Endothelial cell of umbilical vein (primary cell): ENCODE measurements around the gene KCNA2. TPM values are rescaled to one million over a fixed set of nuclear protein-coding genes. Genes with fewer than 3 reads are reported as not detected.

ENCODE experiments used
- BruUV-seq: library from RNA; stranded (reverse); fragments of 400-500 nt; replicated peaks from 2 replicates; lab custom pipeline; 2021; lab: Mats Ljungman, UMichigan
- CTCF ChIA-PET: fragments of 300-600, 350-600 bp; sonication (Branson Sonifier 250); formaldehyde crosslinking; loops from one replicate; lab custom pipeline; 2021; ENCODE audit warnings: antibody characterized with exemption, inconsistent platforms; lab: Charles Lee
- POLR2A ChIA-PET: fragments of 300-600, 350-600 bp; sonication (Branson Sonifier 250); formaldehyde crosslinking; loops from one replicate; lab custom pipeline; 2021; ENCODE audit warnings: antibody characterized with exemption, inconsistent platforms; lab: Charles Lee
- DNase-seq: peaks from one replicate; pipeline ENCODE4 v3.0.0-alpha.2; 2011; ENCODE audit warnings: low read depth, low spot score
- FAIRE-seq: peaks from 2 replicates; lab custom pipeline; 2011; peaks lifted over from hg19 to GRCh38; lab: Jason Lieb, UNC
- H2AFZ ChIP-seq: 2 replicates; pipeline ENCODE4 v1.6.0; 2012; ENCODE audit warnings: low read depth, low read length, control low read depth, inconsistent platforms
- H3K27ac ChIP-seq: 2 replicates; pipeline ENCODE4 v1.5.1; 2011; ENCODE audit warnings: low read depth, mild to moderate bottlenecking, control low read depth, low read length, moderate library complexity; ENCODE audit not compliant: insufficient read depth
- H3K27me3 ChIP-seq, 2 experiments: 2 replicates each; pipeline versions ENCODE4 v1.6.0 to v1.6.1; 2011; ENCODE audit warnings: low read length in 2 of 2, mixed read lengths in 1 of 2; ENCODE audit not compliant: control insufficient read depth in 2 of 2, insufficient read depth in 2 of 2
- H3K36me3 ChIP-seq, 2 experiments: 2 replicates in 1 of 2; 3 replicates in 1 of 2; pipeline ENCODE4 v1.5.1; 2011; ENCODE audit warnings: low read length in 2 of 2, mild to moderate bottlenecking in 1 of 2, moderate library complexity in 1 of 2; ENCODE audit not compliant: control insufficient read depth in 2 of 2, insufficient read depth in 2 of 2; ENCODE audit errors: extremely low read depth in 1 of 2
- H3K4me1 ChIP-seq: 3 replicates; pipeline ENCODE4 v1.5.1; 2011; ENCODE audit warnings: mild to moderate bottlenecking, low read length; ENCODE audit not compliant: control insufficient read depth, insufficient read depth; ENCODE audit errors: extremely low read depth
- H3K4me2 ChIP-seq: 2 replicates; pipeline ENCODE4 v1.6.1; 2011; ENCODE audit warnings: low read length, control low read depth, mixed read lengths; ENCODE audit not compliant: insufficient read depth
- H3K4me3 ChIP-seq, 3 experiments: fragments of 200-600 bp in 1 of 3; sonication (generic), shearing (Covaris generic) in 1 of 3; replicated peaks in 1 of 3; 2 replicates each; pipeline ENCODE4 v1.5.1; 2011 to 2016; ENCODE audit warnings: control low read depth in 3 of 3, low read length in 3 of 3, mild to moderate bottlenecking in 2 of 3, inconsistent platforms in 1 of 3, low read depth in 1 of 3, moderate library complexity in 1 of 3; ENCODE audit not compliant: insufficient read depth in 1 of 3
- H3K79me2 ChIP-seq: 2 replicates; pipeline ENCODE4 v1.6.0; 2012; ENCODE audit warnings: low read length, inconsistent platforms; ENCODE audit not compliant: control insufficient read depth, insufficient read depth
- H3K9ac ChIP-seq: replicated peaks from 2 replicates; pipeline ENCODE3; 2011; ENCODE audit warnings: low read length, control low read depth; ENCODE audit not compliant: insufficient read depth; ENCODE audit errors: extremely low read depth
- H3K9me1 ChIP-seq: replicated peaks from 3 replicates; pipeline ENCODE4 v1.6.0; 2011; ENCODE audit warnings: mild to moderate bottlenecking, low read length; ENCODE audit not compliant: control insufficient read depth, insufficient read depth; ENCODE audit errors: extremely low read depth
- H3K9me3 ChIP-seq: replicated peaks from 2 replicates; pipeline ENCODE4 v1.5.1; 2012; ENCODE audit warnings: low read length, inconsistent platforms; ENCODE audit not compliant: control insufficient read depth, insufficient read depth
- H4K20me1 ChIP-seq: replicated peaks from 2 replicates; pipeline ENCODE3; 2011; ENCODE audit warnings: mild to moderate bottlenecking, low read length; ENCODE audit not compliant: control insufficient read depth, insufficient read depth; ENCODE audit errors: extremely low read depth
- EZH2 ChIP-seq: IDR thresholded peaks from 2 replicates; pipeline ENCODE4 v1.6.1; 2012; ENCODE audit warnings: borderline replicate concordance, low read depth, mild to moderate bottlenecking, moderate library complexity, low read length, inconsistent platforms; ENCODE audit not compliant: severe bottlenecking
- FOS ChIP-seq: IDR thresholded peaks from 2 replicates; pipeline ENCODE4 v1.6.1; 2011; ENCODE audit warnings: mild to moderate bottlenecking, low read length, moderate library complexity, borderline replicate concordance; ENCODE audit not compliant: insufficient read depth
- GATA2 ChIP-seq: IDR thresholded peaks from 2 replicates; pipeline ENCODE4 v1.7.0; 2011; ENCODE audit warnings: low read depth, mild to moderate bottlenecking, moderate library complexity, mixed read lengths, low read length; ENCODE audit not compliant: insufficient read length, insufficient read depth
- JUN ChIP-seq: IDR thresholded peaks from 2 replicates; pipeline ENCODE4 v1.6.1; 2011; ENCODE audit warnings: borderline replicate concordance, low read depth; ENCODE audit not compliant: insufficient read length, insufficient read depth
- MYC ChIP-seq: IDR thresholded peaks from one replicate; pipeline ENCODE4 v1.6.1; 2011; ENCODE audit warnings: mild to moderate bottlenecking, low read depth, low read length
- POLR2A ChIP-seq: IDR thresholded peaks from 2 replicates; pipeline ENCODE4 v1.6.1; 2012; ENCODE audit warnings: low read depth, mild to moderate bottlenecking, control low read depth, low read length
- POLR2AphosphoS5 ChIP-seq: IDR thresholded peaks from 2 replicates; pipeline ENCODE4 v1.6.1; 2012; ENCODE audit warnings: low read depth, mild to moderate bottlenecking, control low read depth, low read length, moderate library complexity; ENCODE audit not compliant: insufficient read depth
- dilution Hi-C: fragments of 300-500 bp; cut with MboI; formaldehyde crosslinking; loops from one replicate; pipeline ENCODE4 v1.15.0; 2019; ENCODE audit warnings: low sequenced_read_pairs; ENCODE audit not compliant: extremely low pct_ligation_motif_present
- intact Hi-C: fragments of 100-400 bp; cut with micrococcal nuclease; formaldehyde crosslinking; loops from one replicate; pipeline ENCODE4 v1.10.0; 2022
- polyA plus RNA-seq, 4 experiments: library from polyadenylated mRNA; depleted of rRNA in 3 of 4; stranded (reverse) in 3 of 4; unstranded in 1 of 4; fragments of >200 nt; gene quantifications; 2 replicates each; pipeline versions ENCODE4 v1.2.1 to v1.2.3, GENCODE V29; 2011 to 2012; ENCODE audit warnings: missing spikeins in 1 of 4
- total RNA-seq: library from RNA; stranded (reverse); gene quantifications from 2 replicates; pipeline ENCODE4 v1.2.3, GENCODE V29; 2021
- TF ChIP-seq, protein P1 (sequence below), 2 donors: IDR thresholded peaks; 1 replicate in 1 of 2; 2 replicates in 1 of 2; pipeline ENCODE4 v1.5.1; 2011; ENCODE audit warnings: low read length in 2 of 2, mild to moderate bottlenecking in 2 of 2, moderate library complexity in 2 of 2, control low read depth in 1 of 2, inconsistent platforms in 1 of 2, low read depth in 1 of 2; ENCODE audit not compliant: insufficient read depth in 1 of 2; ENCODE audit errors: extremely low read depth in 1 of 2
- TF ChIP-seq, protein P2 (sequence below): IDR thresholded peaks from 2 replicates; pipeline ENCODE4 v1.6.1; 2011; ENCODE audit not compliant: insufficient read depth, insufficient read length

KCNA2 gene
- total and polyA plus RNA-seq, 2 donors (not counting 3 experiments of a cell fraction or from before 2014, with no cell fraction given): not detected

DNA sequence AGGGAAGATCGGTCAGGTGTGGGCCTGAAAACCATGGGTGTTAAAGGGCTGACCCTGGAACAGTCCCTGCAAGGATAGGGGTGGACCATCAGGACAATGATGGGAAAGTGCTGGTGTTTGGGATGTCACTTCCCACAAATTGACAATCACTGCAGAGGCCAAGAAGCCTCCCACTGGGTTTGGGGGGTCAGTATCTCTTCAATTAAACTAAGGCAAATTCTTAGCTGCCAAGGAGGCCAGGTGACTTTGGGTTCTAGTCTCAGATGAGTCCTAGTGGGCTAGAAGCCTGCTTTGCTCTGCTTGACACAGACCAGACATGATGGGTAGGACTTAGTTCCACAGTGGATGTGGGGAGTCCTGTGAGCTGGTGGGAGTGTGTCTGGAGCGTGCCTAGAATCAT lies 29.3 kb upstream of the KCNA2 start:
- dilution Hi-C loops (no loop called here), intact Hi-C loops (no loop called here)
- TF ChIP-seq, protein P1, sequence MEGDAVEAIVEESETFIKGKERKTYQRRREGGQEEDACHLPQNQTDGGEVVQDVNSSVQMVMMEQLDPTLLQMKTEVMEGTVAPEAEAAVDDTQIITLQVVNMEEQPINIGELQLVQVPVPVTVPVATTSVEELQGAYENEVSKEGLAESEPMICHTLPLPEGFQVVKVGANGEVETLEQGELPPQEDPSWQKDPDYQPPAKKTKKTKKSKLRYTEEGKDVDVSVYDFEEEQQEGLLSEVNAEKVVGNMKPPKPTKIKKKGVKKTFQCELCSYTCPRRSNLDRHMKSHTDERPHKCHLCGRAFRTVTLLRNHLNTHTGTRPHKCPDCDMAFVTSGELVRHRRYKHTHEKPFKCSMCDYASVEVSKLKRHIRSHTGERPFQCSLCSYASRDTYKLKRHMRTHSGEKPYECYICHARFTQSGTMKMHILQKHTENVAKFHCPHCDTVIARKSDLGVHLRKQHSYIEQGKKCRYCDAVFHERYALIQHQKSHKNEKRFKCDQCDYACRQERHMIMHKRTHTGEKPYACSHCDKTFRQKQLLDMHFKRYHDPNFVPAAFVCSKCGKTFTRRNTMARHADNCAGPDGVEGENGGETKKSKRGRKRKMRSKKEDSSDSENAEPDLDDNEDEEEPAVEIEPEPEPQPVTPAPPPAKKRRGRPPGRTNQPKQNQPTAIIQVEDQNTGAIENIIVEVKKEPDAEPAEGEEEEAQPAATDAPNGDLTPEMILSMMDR (IDR thresholded peaks at IDR 0.05; ENCODE audit: extremely low read depth in 1 of 2, insufficient read depth in 1 of 2, low read depth in 1 of 2, low read length in 2 of 2): no peak
- TF ChIP-seq POLR2AphosphoS5 (no peak), EZH2 (no peak), MYC (no peak), POLR2A (no peak), JUN (no peak), GATA2 (no peak), FOS (no peak)
- TF ChIP-seq, protein P2, sequence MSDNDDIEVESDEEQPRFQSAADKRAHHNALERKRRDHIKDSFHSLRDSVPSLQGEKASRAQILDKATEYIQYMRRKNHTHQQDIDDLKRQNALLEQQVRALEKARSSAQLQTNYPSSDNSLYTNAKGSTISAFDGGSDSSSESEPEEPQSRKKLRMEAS: no peak
- H3K36me3 ChIP-seq: no peaks in the 10 kb centered on the region
- no peaks in the 10 kb centered on the region for H3K9me1 ChIP-seq
- no peaks in the 10 kb centered on the region for H4K20me1 ChIP-seq
- no peaks in the 10 kb centered on the region for H3K79me2 ChIP-seq
- H3K27me3 ChIP-seq: peaks cover 0 to 2% of the 10 kb centered on the region in 2 experiments
- no peak for FAIRE-seq
- no peak overlapping the region for H3K4me3 ChIP-seq
- no peaks in the 10 kb centered on the region for H3K9me3 ChIP-seq
- ChIA-PET CTCF (interaction anchor here (2.0 to 2.6 kb wide), 2 partner anchors 130 to 148 kb away, joined by 8 to 9 read pairs; no protein-coding TSS in a partner anchor), POLR2A (no interaction called here)
- H3K9ac ChIP-seq: no peak overlapping the region
- DNase-seq: no peak
- H3K27ac ChIP-seq: no peak overlapping the region
- no peak overlapping the region for H2AFZ ChIP-seq
- H3K4me1 ChIP-seq: no peaks in the 10 kb centered on the region
- BruUV-seq: no TSS peak
- H3K4me2 ChIP-seq: no peak overlapping the region
